A673 (cell line): ENCODE data around the gene STK40.

Experiments
- EZH2 ChIP-seq: fragments of 200-600 bp; sonication (generic); IDR thresholded peaks from 2 replicates; pipeline ENCODE4 v1.6.1; 2017; ENCODE audit warnings: borderline replicate concordance, low read depth, mild to moderate bottlenecking, mixed read lengths, antibody characterized with exemption, low read length; ENCODE audit not compliant: poor library complexity, severe bottlenecking
- TF ChIP-seq, protein P1 (sequence below): fragments of 300-800, 200-600 bp; sonication (generic); conservative IDR thresholded peaks from 2 replicates; pipeline ENCODE4 v1.5.1; 2017; ENCODE audit warnings: low read depth, mild to moderate bottlenecking, antibody characterized with exemption, low read length, moderate library complexity, mixed read lengths

DNA sequence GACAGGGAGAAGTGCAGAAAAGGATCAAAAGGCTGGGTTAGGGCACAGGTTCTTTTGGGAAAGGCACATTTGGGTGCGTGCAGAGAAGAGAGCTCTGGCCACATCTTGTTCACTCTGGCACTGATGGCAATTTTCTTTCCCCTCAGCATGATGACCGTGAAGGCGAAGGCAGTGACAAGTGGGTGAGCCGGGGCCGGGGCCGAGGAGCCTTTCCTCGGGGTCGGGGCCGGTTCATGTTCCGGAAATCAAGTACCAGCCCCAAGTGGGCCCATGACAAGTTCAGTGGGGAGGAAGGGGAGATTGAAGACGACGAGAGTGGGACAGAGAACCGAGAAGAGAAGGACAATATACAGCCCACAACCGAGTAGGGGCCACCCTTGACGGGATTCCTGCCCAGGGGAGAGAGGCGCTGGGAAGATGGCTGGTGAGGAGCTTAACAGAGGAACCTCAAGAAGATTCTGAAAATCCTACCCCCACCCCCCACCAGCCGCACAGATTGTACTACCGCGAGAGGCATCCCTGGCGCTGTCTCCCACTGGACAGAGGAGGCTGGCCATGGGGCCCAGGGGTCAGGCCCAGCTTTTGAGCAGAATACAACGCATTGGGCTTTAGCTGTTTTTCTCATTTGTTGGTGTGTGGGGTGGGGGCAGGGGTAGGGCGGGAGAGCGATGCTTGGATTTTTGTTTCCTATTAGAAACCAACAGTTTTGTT is 81.9 kb downstream of the STK40 start:
- TF ChIP-seq, protein P1, sequence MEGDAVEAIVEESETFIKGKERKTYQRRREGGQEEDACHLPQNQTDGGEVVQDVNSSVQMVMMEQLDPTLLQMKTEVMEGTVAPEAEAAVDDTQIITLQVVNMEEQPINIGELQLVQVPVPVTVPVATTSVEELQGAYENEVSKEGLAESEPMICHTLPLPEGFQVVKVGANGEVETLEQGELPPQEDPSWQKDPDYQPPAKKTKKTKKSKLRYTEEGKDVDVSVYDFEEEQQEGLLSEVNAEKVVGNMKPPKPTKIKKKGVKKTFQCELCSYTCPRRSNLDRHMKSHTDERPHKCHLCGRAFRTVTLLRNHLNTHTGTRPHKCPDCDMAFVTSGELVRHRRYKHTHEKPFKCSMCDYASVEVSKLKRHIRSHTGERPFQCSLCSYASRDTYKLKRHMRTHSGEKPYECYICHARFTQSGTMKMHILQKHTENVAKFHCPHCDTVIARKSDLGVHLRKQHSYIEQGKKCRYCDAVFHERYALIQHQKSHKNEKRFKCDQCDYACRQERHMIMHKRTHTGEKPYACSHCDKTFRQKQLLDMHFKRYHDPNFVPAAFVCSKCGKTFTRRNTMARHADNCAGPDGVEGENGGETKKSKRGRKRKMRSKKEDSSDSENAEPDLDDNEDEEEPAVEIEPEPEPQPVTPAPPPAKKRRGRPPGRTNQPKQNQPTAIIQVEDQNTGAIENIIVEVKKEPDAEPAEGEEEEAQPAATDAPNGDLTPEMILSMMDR: no peak
- TF ChIP-seq EZH2: no peak
